Muscle of leg (tissue), 11 donors: ENCODE results near the gene C3orf70. TPM values are rescaled to one million over a fixed set of nuclear protein-coding genes. Genes with fewer than 3 reads are reported as not detected.

Experiments used
- DNase-seq: peaks from one replicate; pipeline ENCODE4 v3.0.0; 2013
- H3K27ac ChIP-seq: one replicate; pipeline ENCODE4 v1.5.1; 2013; ENCODE audit warnings: mild to moderate bottlenecking, low read length, control low read depth
- H3K27me3 ChIP-seq: one replicate; pipeline ENCODE4 v1.6.1; 2013; ENCODE audit warnings: low read length; ENCODE audit not compliant: control insufficient read depth, insufficient read depth
- H3K36me3 ChIP-seq: one replicate; pipeline ENCODE4 v1.6.1; 2013; ENCODE audit warnings: low read length; ENCODE audit not compliant: control insufficient read depth, insufficient read depth
- H3K4me1 ChIP-seq: one replicate; pipeline ENCODE4 v1.6.1; 2013; ENCODE audit warnings: low read length; ENCODE audit not compliant: control insufficient read depth, insufficient read depth
- H3K4me3 ChIP-seq: one replicate; pipeline ENCODE4 v1.5.1; 2013; ENCODE audit warnings: low read length, control low read depth
- H3K9me3 ChIP-seq: replicated peaks from 2 replicates; pipeline ENCODE4 v1.6.1; 2013; ENCODE audit warnings: low read depth, low read length; ENCODE audit not compliant: control insufficient read depth
- WGBS: methylation state at CpG from one replicate; pipeline ENCODE4 v1.1.5; 2013; ENCODE audit warnings: missing lambda C conversion rate; ENCODE audit not compliant: insufficient coverage; 5-methylcytosine and 5-hydroxymethylcytosine counted together
- polyA plus RNA-seq, 8 donors: library from polyadenylated mRNA; unstranded; fragments of 120-200 nt; gene quantifications; one replicate each; pipeline versions ENCODE4 v1.2.1 to v1.2.3, GENCODE V29; 2013; ENCODE audit warnings: inconsistent platforms in 1 of 8, low replicate concordance in 1 of 8; ENCODE audit not compliant: insufficient read length in 8 of 8, insufficient read depth in 1 of 8
- total RNA-seq: library from RNA; stranded (reverse); fragments of 120-200 nt; gene quantifications from one replicate; pipeline ENCODE4 v1.2.4, GENCODE V29; 2013

Gene C3orf70
- total and polyA plus RNA-seq, 9 donors: 3.0 to 7.9 (median 4.5) TPM

- H3K4me3 ChIP-seq: no peak overlapping the region
- peaks cover 24% of the 10 kb centered on the region for H3K9me3 ChIP-seq
- no peaks in the 10 kb centered on the region for H3K4me1 ChIP-seq
- no peak overlapping the region for H3K27ac ChIP-seq
- H3K36me3 ChIP-seq: peaks cover 9% of the 10 kb centered on the region
- DNase-seq: peak; percentile 46
- no CpG with 5 or more reads among the region's 2 CpGs for WGBS
- H3K27me3 ChIP-seq: no peaks in the 10 kb centered on the region
These were observed 94.1 kb downstream of the C3orf70 start for GRCh38 chr3:185058796-185059195.

DNA sequence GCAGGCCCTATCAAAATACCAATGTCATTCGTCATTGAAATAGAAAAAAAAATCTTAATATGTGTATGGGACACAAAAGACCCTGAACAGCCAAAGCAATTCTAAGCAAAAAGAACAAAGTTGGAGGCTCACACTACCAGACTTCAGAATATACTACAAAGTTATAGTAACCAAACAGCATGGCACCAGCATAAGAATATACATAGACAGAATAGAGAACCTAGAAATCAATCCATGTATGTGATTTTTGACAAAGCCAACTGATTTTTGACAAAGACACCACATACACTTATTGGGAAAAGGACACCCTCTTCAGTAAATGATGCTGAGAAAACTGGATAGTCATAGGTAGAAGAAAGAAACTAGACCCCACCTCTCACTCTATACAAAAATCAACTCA is 95.0 kb downstream of the C3orf70 start:
- no peaks in the 10 kb centered on the region for H3K4me1 ChIP-seq
- H3K27ac ChIP-seq: no peak overlapping the region
- peaks cover 24% of the 10 kb centered on the region for H3K9me3 ChIP-seq
- no peak overlapping the region for H3K4me3 ChIP-seq
- H3K36me3 ChIP-seq: peaks cover 13% of the 10 kb centered on the region
- DNase-seq: no peak
- H3K27me3 ChIP-seq: no peaks in the 10 kb centered on the region
- no CpG with 5 or more reads among the region's 1 CpG for WGBS

DNA sequence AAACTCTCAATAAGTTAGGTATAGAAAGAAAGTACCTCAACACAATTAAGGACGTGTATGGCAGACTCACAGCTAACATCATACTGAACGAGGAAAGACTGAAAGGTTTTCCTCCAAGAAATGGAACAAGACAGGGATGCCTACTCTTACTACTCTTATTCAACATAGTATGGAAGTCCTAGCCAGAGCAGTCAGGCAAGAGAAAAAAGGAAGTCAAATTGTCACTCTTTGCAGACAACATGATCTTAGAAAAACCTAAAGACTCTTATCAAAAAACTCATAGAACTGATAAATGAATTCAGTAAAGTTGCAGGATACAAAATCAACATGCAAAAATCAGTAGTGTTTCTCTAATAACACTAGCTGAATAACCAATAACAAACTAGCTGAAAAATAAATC is 96.0 kb downstream of the C3orf70 start:
- peaks cover 24% of the 10 kb centered on the region for H3K9me3 ChIP-seq
- no peaks in the 10 kb centered on the region for H3K27me3 ChIP-seq
- H3K36me3 ChIP-seq: peaks cover 21% of the 10 kb centered on the region
- no peaks in the 10 kb centered on the region for H3K4me1 ChIP-seq
- no CpG with 5 or more reads among the region's 2 CpGs for WGBS
- no peak for DNase-seq
- no peak overlapping the region for H3K4me3 ChIP-seq
- H3K27ac ChIP-seq: no peak overlapping the region

- Histone ChIP-seq H3K27ac (no peak overlapping the region), H3K4me3 (no peak overlapping the region)
These were observed 100.2 kb downstream of the C3orf70 start for GRCh38 chr3:185052631-185053030.

DNA sequence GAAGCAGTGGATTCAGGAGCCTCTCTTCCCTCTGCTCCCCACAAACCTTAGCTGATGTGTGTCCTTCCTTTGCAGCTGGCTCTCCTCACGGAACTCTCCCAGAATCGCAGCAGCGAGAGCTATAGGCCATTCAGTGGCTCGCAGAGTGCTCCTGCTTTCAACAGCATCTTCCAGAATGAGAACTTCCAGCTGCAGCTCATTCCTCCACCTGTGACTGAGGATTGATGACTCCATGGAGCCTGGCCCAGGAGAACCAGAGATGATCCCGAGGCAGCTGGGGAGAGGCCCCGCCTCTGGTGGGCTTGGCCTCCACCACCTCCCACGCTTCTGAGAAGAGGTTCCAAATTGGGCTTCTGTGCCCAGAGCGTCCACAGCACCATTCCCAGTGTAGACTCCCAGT is 101.1 kb downstream of the C3orf70 start:
- no peaks in the 10 kb centered on the region for H3K27me3 ChIP-seq
- peaks cover 8% of the 10 kb centered on the region for H3K9me3 ChIP-seq
- no peak overlapping the region for H3K27ac ChIP-seq
- peaks cover 3% of the 10 kb centered on the region for H3K4me1 ChIP-seq
- DNase-seq: peak; percentile 64
- H3K36me3 ChIP-seq: peaks cover 58% of the 10 kb centered on the region
- H3K4me3 ChIP-seq: no peak overlapping the region
- WGBS: 69% methylated on average over 6 of the region's 8 CpGs

More at GRCh38 chr3:185052631-185053030, 100.2 kb downstream of the C3orf70 start:
- H3K4me1 ChIP-seq: peaks cover under 1% of the 10 kb centered on the region
- peaks cover 13% of the 10 kb centered on the region for H3K9me3 ChIP-seq
- no peaks in the 10 kb centered on the region for H3K27me3 ChIP-seq
- WGBS: 86% methylated on average over 4 of the region's 6 CpGs
- DNase-seq: no peak
- H3K36me3 ChIP-seq: peaks cover 58% of the 10 kb centered on the region

DNA sequence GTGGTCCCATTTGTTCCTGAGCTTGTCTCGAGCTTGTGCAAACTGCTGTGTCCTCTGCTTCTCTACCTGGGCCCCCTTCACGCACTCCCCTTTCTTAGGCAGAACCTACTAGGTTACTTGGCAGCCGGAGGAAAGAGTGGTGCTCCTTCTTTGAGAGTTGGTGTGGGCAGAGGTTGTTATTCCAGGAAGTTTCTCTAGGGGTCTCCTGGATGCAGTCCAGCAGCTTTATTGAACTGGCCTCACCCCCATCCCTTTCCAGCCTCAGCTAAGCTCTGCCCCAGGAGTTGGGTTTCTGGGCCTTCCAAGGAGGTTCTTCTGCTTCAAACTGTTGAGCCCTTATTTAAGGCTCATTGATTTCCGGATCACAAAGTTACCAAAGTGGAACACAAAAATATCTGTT is 103.2 kb downstream of the C3orf70 start:
- WGBS: 86% methylated on average over 1 of the region's 4 CpGs
- no peak for DNase-seq
- no peak overlapping the region for H3K27ac ChIP-seq

DNA sequence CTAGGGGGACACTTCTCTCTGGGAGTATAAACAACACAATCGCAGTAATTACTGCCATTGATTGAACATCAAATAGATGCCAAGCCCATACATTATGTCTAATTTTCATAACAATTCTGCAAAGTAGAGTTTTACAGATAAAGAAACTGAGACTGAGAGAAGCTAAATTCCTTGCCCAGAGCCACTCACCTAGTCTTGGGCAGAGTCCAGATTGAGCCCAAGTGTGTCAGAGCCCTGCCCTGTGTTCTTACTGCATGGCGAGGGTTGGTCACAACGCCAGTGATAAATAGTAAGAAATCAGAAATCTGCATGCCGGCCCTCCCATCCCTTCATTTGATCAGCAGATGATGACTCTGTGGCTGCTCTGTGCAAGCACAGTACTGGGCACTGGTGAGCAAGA is 106.3 kb downstream of the C3orf70 start:
- Histone ChIP-seq H3K27ac (peak overlapping the region; percentile 30), H3K27me3 (no peaks in the 10 kb centered on the region), H3K4me1 (peaks cover 12% of the 10 kb centered on the region), H3K9me3 (no peaks in the 10 kb centered on the region), H3K36me3 (peaks cover 34% of the 10 kb centered on the region), H3K4me3 (no peak overlapping the region)
- WGBS: 100% methylated on average over 3 of the region's 4 CpGs
- no peak for DNase-seq

More for the DNA sequence above, 103.2 kb downstream of the C3orf70 start:
- Histone ChIP-seq H3K36me3 (peaks cover 49% of the 10 kb centered on the region), H3K4me1 (peaks cover 12% of the 10 kb centered on the region), H3K4me3 (no peak overlapping the region), H3K9me3 (no peaks in the 10 kb centered on the region), H3K27me3 (no peaks in the 10 kb centered on the region)

- Histone ChIP-seq H3K27ac (peak overlapping the region; percentile 30), H3K27me3 (no peaks in the 10 kb centered on the region), H3K36me3 (peaks cover 30% of the 10 kb centered on the region), H3K4me1 (peaks cover 12% of the 10 kb centered on the region), H3K9me3 (no peaks in the 10 kb centered on the region), H3K4me3 (no peak overlapping the region)
- WGBS: 17% methylated on average over 1 of the region's 1 CpG
- peak; percentile 50 for DNase-seq
These were observed 106.7 kb downstream of the C3orf70 start for GRCh38 chr3:185046164-185046515.

GRCh38 chr3:185042312-185043050 is 110.4 kb downstream of the C3orf70 start:
- no peaks in the 10 kb centered on the region for H3K27me3 ChIP-seq
- no CpG with 5 or more reads among the region's 7 CpGs for WGBS
- H3K4me1 ChIP-seq: peaks cover 10% of the 10 kb centered on the region
- no peak overlapping the region for H3K27ac ChIP-seq
- no peaks in the 10 kb centered on the region for H3K9me3 ChIP-seq
- no peak for DNase-seq
- no peak overlapping the region for H3K4me3 ChIP-seq
- no peaks in the 10 kb centered on the region for H3K36me3 ChIP-seq

DNA sequence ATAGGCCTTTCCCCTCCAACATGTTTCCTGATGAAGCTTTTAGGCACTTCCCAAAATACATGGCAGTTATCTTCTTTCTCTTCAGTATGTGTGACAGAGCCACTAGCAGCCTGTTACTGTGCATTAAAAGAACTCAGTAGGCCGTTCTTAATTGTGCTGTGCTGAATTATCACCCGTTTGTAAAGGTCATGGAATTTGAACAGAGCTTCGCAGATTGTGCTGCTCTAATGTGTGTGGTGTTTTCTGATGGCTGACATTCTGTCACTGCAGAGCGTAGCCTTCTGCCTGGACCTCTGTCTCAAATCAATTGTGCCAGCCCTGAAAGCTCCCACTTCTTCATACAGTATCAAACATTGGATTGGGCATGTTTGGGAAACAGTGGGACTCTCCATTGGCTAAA is 111.3 kb downstream of the C3orf70 start:
- H3K9me3 ChIP-seq: peaks cover 2% of the 10 kb centered on the region
- WGBS: 73% methylated on average over 2 of the region's 4 CpGs
- no peaks in the 10 kb centered on the region for H3K36me3 ChIP-seq
- H3K27ac ChIP-seq: no peak overlapping the region
- DNase-seq: no peak
- H3K4me1 ChIP-seq: peaks cover 9% of the 10 kb centered on the region
- H3K27me3 ChIP-seq: no peaks in the 10 kb centered on the region
- H3K4me3 ChIP-seq: no peak overlapping the region
